Adrenal gland (tissue), 12 donors: ENCODE measurements around the gene BBOX1. TPM values are rescaled to one million over a fixed set of nuclear protein-coding genes. Genes with fewer than 3 reads are reported as not detected.

Experiments
- DNase-seq, 7 donors: peaks; one replicate each; pipeline ENCODE4 v3.0.0-alpha.2; 2019 to 2020
- H3K27ac ChIP-seq, 5 donors: fragments of 200-600 bp; sonication (generic) in 4 of 5; 1 replicate in 3 of 5; 2 replicates in 2 of 5; pipeline versions ENCODE4 v1.5.1 to v1.8.0; 2016 to 2020; ENCODE audit warnings: mild to moderate bottlenecking in 1 of 5
- H3K27me3 ChIP-seq: fragments of 200-600 bp; 2 replicates; pipeline ENCODE4 v1.8.0; 2021
- H3K36me3 ChIP-seq, 2 donors: fragments of 200-600 bp; replicated peaks in 1 of 2; 1 replicate in 1 of 2; 2 replicates in 1 of 2; pipeline versions ENCODE4 v1.5.1 to v1.8.0; 2018 to 2022
- H3K4me1 ChIP-seq, 2 donors: fragments of 200-600 bp; replicated peaks in 1 of 2; 1 replicate in 1 of 2; 2 replicates in 1 of 2; pipeline versions ENCODE4 v1.5.1 to v1.8.0; 2018 to 2021
- H3K4me3 ChIP-seq, 4 donors: fragments of 200-600 bp; sonication (generic) in 3 of 4; one replicate each; pipeline ENCODE4 v1.5.1; 2016 to 2018
- H3K9me3 ChIP-seq, 3 donors: fragments of 200-600 bp; sonication (generic) in 1 of 3; replicated peaks in 1 of 3; 1 replicate in 2 of 3; 2 replicates in 1 of 3; pipeline versions ENCODE4 v1.5.1 to v1.8.0; 2016 to 2021
- POLR2A ChIP-seq, 2 donors: fragments of 450-650 bp; IDR thresholded peaks; one replicate each; pipeline ENCODE4 v1.6.1; 2017; ENCODE audit warnings: antibody characterized with exemption in 2 of 2, mild to moderate bottlenecking in 2 of 2, moderate library complexity in 1 of 2
- WGBS, 4 donors: extraction: QIAGEN DNeasy Blood & Tissue Kit in 2 of 4; methylation state at CpG; one replicate each; pipeline versions ENCODE4 v1.1.5 to v1.1.7; 2013 to 2017; 5-methylcytosine and 5-hydroxymethylcytosine counted together
- intact Hi-C, 2 donors: fragments of 100-400 bp; cut with DNase I; formaldehyde crosslinking; loops; one replicate each; pipeline versions ENCODE4 v1.14.1 to v1.15.0; 2022 to 2023
- polyA plus RNA-seq, 3 donors: library from polyadenylated mRNA; stranded (reverse); fragments of 200-250 nt in 2 of 3; fragments of 350-450 nt in 1 of 3; fragmentation: Illumina TruSeq in 1 of 3; extraction: RNeasy Lipid Tissue Mini Kit (QIAGEN cat#74804) in 1 of 3; gene quantifications; one replicate each; pipeline ENCODE4 v1.2.3, GENCODE V29; 2013 to 2014
- total RNA-seq, 9 donors: library from RNA; depleted of rRNA in 4 of 9; stranded (reverse); fragments of >200 nt in 4 of 9; fragments of 120-200 nt in 1 of 9; fragmentation: NEBNext Ultra II Directional in 1 of 9; extraction: Animal tissue kit (Norgen Biotek cat#: 25700) in 1 of 9; gene quantifications; one replicate each; pipeline versions ENCODE4 v1.1.0 to v1.2.4, GENCODE V29; 2013 to 2023
- TF ChIP-seq, protein P1 (sequence below), 6 experiments: fragments of 450-650 bp in 4 of 6; fragments of 200-600 bp in 2 of 6; sonication (generic) in 1 of 6; IDR thresholded peaks; 1 replicate in 5 of 6; 2 replicates in 1 of 6; pipeline versions ENCODE4 v1.5.1 to v1.8.0; 2016 to 2021; ENCODE audit warnings: antibody characterized with exemption in 6 of 6, mild to moderate bottlenecking in 2 of 6, moderate library complexity in 1 of 6
- donor health status: healthy with polysubstance abuse.
- donor health status: Bipolar disorder and iron deficiency.
- donor health status: DM: yes; HTN: yes; CAD: no.
- donor health status: DM: no; HTN: no; CAD: no.
- donor health status: DM: no; HTN: no; CAD: no.
- donor health status: DM: yes; HTN: yes; CAD: no.

BBOX1 gene
- total and polyA plus RNA-seq, 12 donors: 0.28 TPM; not detected in 11

- Histone ChIP-seq H3K4me3 (no peak overlapping the region), H3K9me3 (no peaks in the 10 kb centered on the region), H3K36me3 (no peaks in the 10 kb centered on the region), H3K27ac (no peak overlapping the region), H3K27me3 (no peaks in the 10 kb centered on the region), H3K4me1 (no peaks in the 10 kb centered on the region)
- intact Hi-C loops: no loop called here
- DNase-seq: no peak
- 61 to 70% (median 68%) methylated on average over 3 of the region's 3 CpGs for WGBS, 4 donors
- TF ChIP-seq POLR2A (IDR thresholded peaks at IDR 0.05): no peak
- TF ChIP-seq, protein P1, sequence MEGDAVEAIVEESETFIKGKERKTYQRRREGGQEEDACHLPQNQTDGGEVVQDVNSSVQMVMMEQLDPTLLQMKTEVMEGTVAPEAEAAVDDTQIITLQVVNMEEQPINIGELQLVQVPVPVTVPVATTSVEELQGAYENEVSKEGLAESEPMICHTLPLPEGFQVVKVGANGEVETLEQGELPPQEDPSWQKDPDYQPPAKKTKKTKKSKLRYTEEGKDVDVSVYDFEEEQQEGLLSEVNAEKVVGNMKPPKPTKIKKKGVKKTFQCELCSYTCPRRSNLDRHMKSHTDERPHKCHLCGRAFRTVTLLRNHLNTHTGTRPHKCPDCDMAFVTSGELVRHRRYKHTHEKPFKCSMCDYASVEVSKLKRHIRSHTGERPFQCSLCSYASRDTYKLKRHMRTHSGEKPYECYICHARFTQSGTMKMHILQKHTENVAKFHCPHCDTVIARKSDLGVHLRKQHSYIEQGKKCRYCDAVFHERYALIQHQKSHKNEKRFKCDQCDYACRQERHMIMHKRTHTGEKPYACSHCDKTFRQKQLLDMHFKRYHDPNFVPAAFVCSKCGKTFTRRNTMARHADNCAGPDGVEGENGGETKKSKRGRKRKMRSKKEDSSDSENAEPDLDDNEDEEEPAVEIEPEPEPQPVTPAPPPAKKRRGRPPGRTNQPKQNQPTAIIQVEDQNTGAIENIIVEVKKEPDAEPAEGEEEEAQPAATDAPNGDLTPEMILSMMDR (IDR thresholded peaks at IDR 0.05): no peak
Observed at GRCh38 chr11:27002431-27002830, 38.2 kb upstream of the BBOX1 start.

GRCh38 chr11:27002838-27003237 is 37.8 kb upstream of the BBOX1 start:
- Histone ChIP-seq H3K4me3 (no peak overlapping the region), H3K27me3 (no peaks in the 10 kb centered on the region), H3K27ac (no peak overlapping the region), H3K36me3 (no peaks in the 10 kb centered on the region), H3K9me3 (no peaks in the 10 kb centered on the region), H3K4me1 (no peaks in the 10 kb centered on the region)
- no peak for DNase-seq
- 50 to 65% (median 57%) methylated on average over 4 of the region's 4 CpGs for WGBS, 4 donors
- no peak for TF ChIP-seq POLR2A (IDR thresholded peaks at IDR 0.05)
- TF ChIP-seq, protein P1 (IDR thresholded peaks at IDR 0.05): no peak
- intact Hi-C loops: no loop called here

DNA sequence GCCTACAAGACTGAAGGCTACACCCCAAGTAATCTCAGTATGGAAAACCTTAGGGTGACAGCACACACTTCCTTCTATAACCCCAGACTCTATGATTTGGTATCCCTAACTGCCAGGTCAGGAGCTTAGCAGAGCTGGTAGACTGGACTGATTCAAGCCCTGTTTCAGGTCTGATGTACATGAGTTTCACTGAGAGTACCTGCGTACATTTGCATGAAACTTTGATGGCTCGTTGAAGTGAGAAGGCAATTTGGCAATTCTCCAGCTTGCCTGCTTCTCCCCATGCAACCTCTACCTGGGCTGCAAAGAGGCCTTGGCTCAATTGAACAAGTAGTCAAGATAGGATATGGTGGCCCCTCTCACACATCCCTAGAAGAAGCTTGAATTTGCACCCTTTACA is 36.5 kb upstream of the BBOX1 start:
- no peak overlapping the region for H3K27ac ChIP-seq
- intact Hi-C loops: no loop called here
- H3K4me3 ChIP-seq: no peak overlapping the region
- no peaks in the 10 kb centered on the region for H3K36me3 ChIP-seq
- H3K27me3 ChIP-seq: no peaks in the 10 kb centered on the region
- no peak for TF ChIP-seq POLR2A (IDR thresholded peaks at IDR 0.05)
- TF ChIP-seq, protein P1 (IDR thresholded peaks at IDR 0.05): no peak
- no peak for DNase-seq
- no peaks in the 10 kb centered on the region for H3K4me1 ChIP-seq
- 89 to 100% (median 96%) methylated on average over 2 of the region's 2 CpGs for WGBS, 4 donors
- H3K9me3 ChIP-seq: no peaks in the 10 kb centered on the region

GRCh38 chr11:27008811-27009535 is 31.6 kb upstream of the BBOX1 start:
- H3K27ac ChIP-seq: no peak overlapping the region
- no peaks in the 10 kb centered on the region for H3K36me3 ChIP-seq
- H3K9me3 ChIP-seq: no peaks in the 10 kb centered on the region
- H3K27me3 ChIP-seq: no peaks in the 10 kb centered on the region
- intact Hi-C loops: no loop called here
- H3K4me3 ChIP-seq: no peak overlapping the region
- H3K4me1 ChIP-seq: no peaks in the 10 kb centered on the region
- TF ChIP-seq POLR2A (IDR thresholded peaks at IDR 0.05): no peak
- TF ChIP-seq, protein P1 (IDR thresholded peaks at IDR 0.05): no peak
- no peak for DNase-seq
